Measurements from ENCODE around the gene ZDHHC22.

ZDHHC22 gene

DNA sequence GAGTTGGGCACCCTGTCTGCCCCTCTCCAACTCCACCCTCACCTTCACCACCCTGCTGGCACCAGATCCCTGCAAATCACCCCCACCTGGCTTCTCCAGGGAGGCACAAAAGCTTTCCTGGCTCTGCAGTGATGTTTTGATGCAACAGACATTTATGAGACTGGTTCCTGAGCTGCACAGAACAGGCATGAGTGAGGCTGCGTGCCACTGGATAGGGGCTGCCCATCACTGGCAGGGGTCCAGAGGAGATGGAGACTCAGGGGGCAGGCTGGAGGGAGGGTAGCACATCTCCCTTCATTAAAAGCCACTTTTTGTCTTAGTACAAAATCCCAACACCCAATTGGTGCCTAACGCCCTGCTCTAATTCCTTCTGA lies 17.3 kb upstream of the ZDHHC22 start:
- Histone ChIP-seq H3K27ac (ENCODE audit: extremely low read depth, low read depth, low read length) (no peak overlapping the region), H3K9me3 (ENCODE audit: control insufficient read depth, insufficient read depth, low read depth, low read length) (no peaks in the 10 kb centered on the region), H3K4me1 (ENCODE audit: control insufficient read depth, insufficient read depth, low read length) (no peaks in the 10 kb centered on the region), H3K4me3 (ENCODE audit: low read depth, low read length) (no peak overlapping the region), H3K36me3 (ENCODE audit: control insufficient read depth in 2 of 2, insufficient read depth in 1 of 2, low read length in 2 of 2) (no peaks in the 10 kb centered on the region)
- ChIA-PET CTCF (interaction anchor here (0.9 kb wide), 1 partner anchor 18 kb away, joined by 3 read pairs; no protein-coding TSS in a partner anchor), POLR2A (no interaction called here)
- no peak for TF ChIP-seq ZBTB48 (tag by site-specific recombination; IDR thresholded peaks at IDR 0.05)
- TF ChIP-seq EGR2 (tag by site-specific recombination; IDR thresholded peaks at IDR 0.05; ENCODE audit: low read depth), result no peak
- TF ChIP-seq, protein P1, sequence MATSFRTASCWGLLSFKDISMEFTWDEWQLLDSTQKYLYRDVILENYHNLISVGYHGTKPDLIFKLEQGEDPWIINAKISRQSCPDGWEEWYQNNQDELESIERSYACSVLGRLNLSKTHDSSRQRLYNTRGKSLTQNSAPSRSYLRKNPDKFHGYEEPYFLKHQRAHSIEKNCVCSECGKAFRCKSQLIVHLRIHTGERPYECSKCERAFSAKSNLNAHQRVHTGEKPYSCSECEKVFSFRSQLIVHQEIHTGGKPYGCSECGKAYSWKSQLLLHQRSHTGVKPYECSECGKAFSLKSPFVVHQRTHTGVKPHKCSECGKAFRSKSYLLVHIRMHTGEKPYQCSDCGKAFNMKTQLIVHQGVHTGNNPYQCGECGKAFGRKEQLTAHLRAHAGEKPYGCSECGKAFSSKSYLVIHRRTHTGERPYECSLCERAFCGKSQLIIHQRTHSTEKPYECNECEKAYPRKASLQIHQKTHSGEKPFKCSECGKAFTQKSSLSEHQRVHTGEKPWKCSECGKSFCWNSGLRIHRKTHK (tag by site-specific recombination; IDR thresholded peaks at IDR 0.05), result no peak
- TF ChIP-seq ZNF155 (tag by site-specific recombination; IDR thresholded peaks at IDR 0.05), result no peak
- no peak for TF ChIP-seq ZNF211 (tag by site-specific recombination; IDR thresholded peaks at IDR 0.05; ENCODE audit: low read depth)
- TF ChIP-seq ZNF404 (tag by site-specific recombination; IDR thresholded peaks at IDR 0.05), result no peak
- no peak for TF ChIP-seq ZBTB8A (tag by site-specific recombination; IDR thresholded peaks at IDR 0.05)
- TF ChIP-seq, protein P2, sequence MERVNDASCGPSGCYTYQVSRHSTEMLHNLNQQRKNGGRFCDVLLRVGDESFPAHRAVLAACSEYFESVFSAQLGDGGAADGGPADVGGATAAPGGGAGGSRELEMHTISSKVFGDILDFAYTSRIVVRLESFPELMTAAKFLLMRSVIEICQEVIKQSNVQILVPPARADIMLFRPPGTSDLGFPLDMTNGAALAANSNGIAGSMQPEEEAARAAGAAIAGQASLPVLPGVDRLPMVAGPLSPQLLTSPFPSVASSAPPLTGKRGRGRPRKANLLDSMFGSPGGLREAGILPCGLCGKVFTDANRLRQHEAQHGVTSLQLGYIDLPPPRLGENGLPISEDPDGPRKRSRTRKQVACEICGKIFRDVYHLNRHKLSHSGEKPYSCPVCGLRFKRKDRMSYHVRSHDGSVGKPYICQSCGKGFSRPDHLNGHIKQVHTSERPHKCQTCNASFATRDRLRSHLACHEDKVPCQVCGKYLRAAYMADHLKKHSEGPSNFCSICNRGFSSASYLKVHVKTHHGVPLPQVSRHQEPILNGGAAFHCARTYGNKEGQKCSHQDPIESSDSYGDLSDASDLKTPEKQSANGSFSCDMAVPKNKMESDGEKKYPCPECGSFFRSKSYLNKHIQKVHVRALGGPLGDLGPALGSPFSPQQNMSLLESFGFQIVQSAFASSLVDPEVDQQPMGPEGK (tag by site-specific recombination; IDR thresholded peaks at IDR 0.05), result no peak
- no peak for TF ChIP-seq ZNF157 (tag by site-specific recombination; IDR thresholded peaks at IDR 0.05)
- TF ChIP-seq ZFP37 (tag by site-specific recombination; IDR thresholded peaks at IDR 0.05), result no peak
- no peak for TF ChIP-seq ZNF174 (tag by site-specific recombination; IDR thresholded peaks at IDR 0.05)
- no peak for TF ChIP-seq ZNF335 (tag by site-specific recombination; conservative IDR thresholded peaks at IDR 0.05)
- TF ChIP-seq PRDM1 (tag by site-specific recombination; IDR thresholded peaks at IDR 0.05), result no peak

- ChIA-PET CTCF (no interaction called here), POLR2A (no interaction called here)
- TF ChIP-seq EGR2 (tag by site-specific recombination; IDR thresholded peaks at IDR 0.05; ENCODE audit: low read depth) (no peak), ZBTB48 (tag by site-specific recombination; IDR thresholded peaks at IDR 0.05) (peak; percentile 71; the same call in 1 of the 2 replicates), SP7 (tag by site-specific recombination; IDR thresholded peaks at IDR 0.05) (0 out of 2 replicates have a peak, but pooled peaks have one; percentile 23), GLI4 (tag by site-specific recombination; IDR thresholded peaks at IDR 0.05) (no peak), ZNF341 (tag by site-specific recombination; IDR thresholded peaks at IDR 0.05; ENCODE audit: low read depth) (0 out of 2 replicates have a peak, but pooled peaks have one; percentile 25), KLF17 (tag by site-specific recombination; IDR thresholded peaks at IDR 0.05) (peak; percentile 67), WT1 (tag by site-specific recombination; IDR thresholded peaks at IDR 0.05) (peak; percentile 55; the same call in 1 of the 2 replicates), ZNF785 (tag by site-specific recombination; IDR thresholded peaks at IDR 0.05) (0 out of 2 replicates have a peak, but pooled peaks have one; percentile 61), GLIS2 (tag by site-specific recombination; IDR thresholded peaks at IDR 0.05) (peak; percentile 31), ZNF600 (tag by site-specific recombination; IDR thresholded peaks at IDR 0.05) (peak; percentile 82), ZFP37 (tag by site-specific recombination; IDR thresholded peaks at IDR 0.05) (0 out of 2 replicates have a peak, but pooled peaks have one; percentile 39), ZNF140 (tag by site-specific recombination; IDR thresholded peaks at IDR 0.05) (no peak), KLF7 (tag by site-specific recombination; IDR thresholded peaks at IDR 0.05; ENCODE audit: borderline replicate concordance) (no peak)
- TF ChIP-seq, protein P3, sequence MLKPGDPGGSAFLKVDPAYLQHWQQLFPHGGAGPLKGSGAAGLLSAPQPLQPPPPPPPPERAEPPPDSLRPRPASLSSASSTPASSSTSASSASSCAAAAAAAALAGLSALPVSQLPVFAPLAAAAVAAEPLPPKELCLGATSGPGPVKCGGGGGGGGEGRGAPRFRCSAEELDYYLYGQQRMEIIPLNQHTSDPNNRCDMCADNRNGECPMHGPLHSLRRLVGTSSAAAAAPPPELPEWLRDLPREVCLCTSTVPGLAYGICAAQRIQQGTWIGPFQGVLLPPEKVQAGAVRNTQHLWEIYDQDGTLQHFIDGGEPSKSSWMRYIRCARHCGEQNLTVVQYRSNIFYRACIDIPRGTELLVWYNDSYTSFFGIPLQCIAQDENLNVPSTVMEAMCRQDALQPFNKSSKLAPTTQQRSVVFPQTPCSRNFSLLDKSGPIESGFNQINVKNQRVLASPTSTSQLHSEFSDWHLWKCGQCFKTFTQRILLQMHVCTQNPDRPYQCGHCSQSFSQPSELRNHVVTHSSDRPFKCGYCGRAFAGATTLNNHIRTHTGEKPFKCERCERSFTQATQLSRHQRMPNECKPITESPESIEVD (tag by site-specific recombination; IDR thresholded peaks at IDR 0.05), result no peak
- TF ChIP-seq, protein P4, sequence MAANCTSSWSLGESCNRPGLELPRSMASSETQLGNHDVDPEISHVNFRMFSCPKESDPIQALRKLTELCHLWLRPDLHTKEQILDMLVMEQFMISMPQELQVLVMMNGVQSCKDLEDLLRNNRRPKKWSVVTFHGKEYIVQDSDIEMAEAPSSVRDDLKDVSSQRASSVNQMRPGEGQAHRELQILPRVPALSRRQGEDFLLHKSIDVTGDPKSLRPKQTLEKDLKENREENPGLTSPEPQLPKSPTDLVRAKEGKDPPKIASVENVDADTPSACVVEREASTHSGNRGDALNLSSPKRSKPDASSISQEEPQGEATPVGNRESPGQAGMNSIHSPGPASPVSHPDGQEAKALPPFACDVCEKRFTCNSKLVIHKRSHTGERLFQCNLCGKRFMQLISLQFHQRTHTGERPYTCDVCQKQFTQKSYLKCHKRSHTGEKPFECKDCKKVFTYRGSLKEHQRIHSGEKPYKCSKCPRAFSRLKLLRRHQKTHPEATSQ (tag by site-specific recombination; IDR thresholded peaks at IDR 0.05), result no peak
- TF ChIP-seq, protein P5, sequence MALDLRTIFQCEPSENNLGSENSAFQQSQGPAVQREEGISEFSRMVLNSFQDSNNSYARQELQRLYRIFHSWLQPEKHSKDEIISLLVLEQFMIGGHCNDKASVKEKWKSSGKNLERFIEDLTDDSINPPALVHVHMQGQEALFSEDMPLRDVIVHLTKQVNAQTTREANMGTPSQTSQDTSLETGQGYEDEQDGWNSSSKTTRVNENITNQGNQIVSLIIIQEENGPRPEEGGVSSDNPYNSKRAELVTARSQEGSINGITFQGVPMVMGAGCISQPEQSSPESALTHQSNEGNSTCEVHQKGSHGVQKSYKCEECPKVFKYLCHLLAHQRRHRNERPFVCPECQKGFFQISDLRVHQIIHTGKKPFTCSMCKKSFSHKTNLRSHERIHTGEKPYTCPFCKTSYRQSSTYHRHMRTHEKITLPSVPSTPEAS (tag by site-specific recombination; IDR thresholded peaks at IDR 0.05), result peak; percentile 70
Observed at GRCh38 chr14:77158175-77158881, 16.7 kb upstream of the ZDHHC22 start.

More at GRCh38 chr14:77158175-77158881, 16.7 kb upstream of the ZDHHC22 start:
- no peaks in the 10 kb centered on the region for H3K4me1 ChIP-seq (ENCODE audit: control insufficient read depth, insufficient read depth, low read length)
- H3K9me3 ChIP-seq (ENCODE audit: control insufficient read depth, insufficient read depth, low read depth, low read length), result no peaks in the 10 kb centered on the region
- H3K36me3 ChIP-seq (ENCODE audit: control insufficient read depth in 2 of 2, insufficient read depth in 1 of 2, low read length in 2 of 2), result no peaks in the 10 kb centered on the region
- H3K27ac ChIP-seq (ENCODE audit: extremely low read depth, low read depth, low read length), result no peak overlapping the region
- H3K4me3 ChIP-seq (ENCODE audit: low read depth, low read length), result no peak overlapping the region
